ENCODE measurements around the gene CES5A. TPM values are rescaled to one million over a fixed set of nuclear protein-coding genes. Genes with fewer than 3 reads are reported as not detected.

CES5A gene
- total and polyA plus RNA-seq, 10 of the 15 experiments (the other 5 are each of a cell fraction or from before 2014, with no cell fraction given): 0.19 TPM; not detected in 9

- H3K4me3 ChIP-seq: no peak overlapping the region
- WGBS (ENCODE audit: insufficient coverage, insufficient replicate concordance, low lambda C conversion rate, missing lambda C conversion rate): 6% methylated on average over 1 of the region's 1 CpG
- no peak overlapping the region for H3K4me2 ChIP-seq (ENCODE audit: control insufficient read depth, insufficient read depth)
- ATAC-seq (no peak), FAIRE-seq (no peak), DNase-seq (ENCODE audit: low read depth, low spot score) (no peak)
- no peak overlapping the region for H3K9ac ChIP-seq (ENCODE audit: control insufficient read depth, insufficient read depth, low read length)
- RAD21 ChIA-PET (ENCODE audit: unreplicated experiment): no interaction called here
- H3K36me3 ChIP-seq (ENCODE audit: control insufficient read depth in 2 of 2, insufficient read depth in 2 of 2, low read length in 1 of 2): no peaks in the 10 kb centered on the region
- intact Hi-C loops (cut with micrococcal nuclease; ENCODE audit: unreplicated experiment) (no loop called here), in situ Hi-C loops (cut with MboI) (no loop called here)
- CTCF ChIA-PET: no interaction called here
- no peak overlapping the region for H3K27ac ChIP-seq (ENCODE audit: control insufficient read depth, insufficient read depth)
- H3K4me1 ChIP-seq (ENCODE audit: control insufficient read depth, insufficient read depth, low read length): no peaks in the 10 kb centered on the region; the same call in 1 of the 2 replicates
- no peaks in the 10 kb centered on the region for H3K27me3 ChIP-seq (replicated peaks in 1 of 2; ENCODE audit: control insufficient read depth in 2 of 2, insufficient read depth in 2 of 2, low read length in 1 of 2)
- no peaks in the 10 kb centered on the region for H4K20me1 ChIP-seq (ENCODE audit: control insufficient read depth, insufficient read depth)
- no peaks in the 10 kb centered on the region; the same call in 2 of the 3 replicates for H3K9me3 ChIP-seq (replicated peaks; ENCODE audit: control insufficient read depth, insufficient read depth, low read length)
- POLR2A ChIA-PET: no interaction called here
- SMC1A ChIA-PET (ENCODE audit: uncharacterized antibody, unreplicated experiment): no interaction called here
- no peak overlapping the region for H2AFZ ChIP-seq (ENCODE audit: control insufficient read depth, low read depth, low read length)
- H3K79me2 ChIP-seq (ENCODE audit: control insufficient read depth, insufficient read depth, low read length): no peaks in the 10 kb centered on the region
- no TSS peak for BruUV-seq (replicated peaks)
- TF ChIP-seq EZH2 (IDR thresholded peaks at IDR 0.05; ENCODE audit: borderline replicate concordance, control insufficient read depth, low read depth, low read length) (no peak), SIN3A (IDR thresholded peaks at IDR 0.05; ENCODE audit: low read depth, low read length) (no peak), YBX1 (IDR thresholded peaks at IDR 0.05) (no peak), MXI1 (IDR thresholded peaks at IDR 0.05; ENCODE audit: low read depth, low read length) (no peak), JUND (IDR thresholded peaks at IDR 0.05; ENCODE audit: low read depth, low read length) (no peak), REST (IDR thresholded peaks at IDR 0.05; ENCODE audit: low read depth, low read length) (no peak), BMI1 (IDR thresholded peaks at IDR 0.05; ENCODE audit: borderline replicate concordance) (no peak), SP1 (IDR thresholded peaks at IDR 0.05; ENCODE audit: low read depth, low read length) (no peak), SKIL (IDR thresholded peaks at IDR 0.05; ENCODE audit: low read depth, poor library complexity, severe bottlenecking) (no peak), POLR2A (IDR thresholded peaks at IDR 0.05; ENCODE audit: low read depth, low read length) (no peak), SRF (IDR thresholded peaks at IDR 0.05; ENCODE audit: low read depth in 2 of 2, low read length in 2 of 2) (no peak), CHD1 (IDR thresholded peaks at IDR 0.05; ENCODE audit: low read depth, low read length) (no peak)
- TF ChIP-seq, protein P1, sequence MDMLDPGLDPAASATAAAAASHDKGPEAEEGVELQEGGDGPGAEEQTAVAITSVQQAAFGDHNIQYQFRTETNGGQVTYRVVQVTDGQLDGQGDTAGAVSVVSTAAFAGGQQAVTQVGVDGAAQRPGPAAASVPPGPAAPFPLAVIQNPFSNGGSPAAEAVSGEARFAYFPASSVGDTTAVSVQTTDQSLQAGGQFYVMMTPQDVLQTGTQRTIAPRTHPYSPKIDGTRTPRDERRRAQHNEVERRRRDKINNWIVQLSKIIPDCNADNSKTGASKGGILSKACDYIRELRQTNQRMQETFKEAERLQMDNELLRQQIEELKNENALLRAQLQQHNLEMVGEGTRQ (IDR thresholded peaks at IDR 0.05; ENCODE audit: borderline replicate concordance, low read depth, low read length): no peak
- TF ChIP-seq, protein P2, sequence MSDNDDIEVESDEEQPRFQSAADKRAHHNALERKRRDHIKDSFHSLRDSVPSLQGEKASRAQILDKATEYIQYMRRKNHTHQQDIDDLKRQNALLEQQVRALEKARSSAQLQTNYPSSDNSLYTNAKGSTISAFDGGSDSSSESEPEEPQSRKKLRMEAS (IDR thresholded peaks at IDR 0.05; ENCODE audit: low read depth, low read length): no peak
- TF ChIP-seq, protein P3, sequence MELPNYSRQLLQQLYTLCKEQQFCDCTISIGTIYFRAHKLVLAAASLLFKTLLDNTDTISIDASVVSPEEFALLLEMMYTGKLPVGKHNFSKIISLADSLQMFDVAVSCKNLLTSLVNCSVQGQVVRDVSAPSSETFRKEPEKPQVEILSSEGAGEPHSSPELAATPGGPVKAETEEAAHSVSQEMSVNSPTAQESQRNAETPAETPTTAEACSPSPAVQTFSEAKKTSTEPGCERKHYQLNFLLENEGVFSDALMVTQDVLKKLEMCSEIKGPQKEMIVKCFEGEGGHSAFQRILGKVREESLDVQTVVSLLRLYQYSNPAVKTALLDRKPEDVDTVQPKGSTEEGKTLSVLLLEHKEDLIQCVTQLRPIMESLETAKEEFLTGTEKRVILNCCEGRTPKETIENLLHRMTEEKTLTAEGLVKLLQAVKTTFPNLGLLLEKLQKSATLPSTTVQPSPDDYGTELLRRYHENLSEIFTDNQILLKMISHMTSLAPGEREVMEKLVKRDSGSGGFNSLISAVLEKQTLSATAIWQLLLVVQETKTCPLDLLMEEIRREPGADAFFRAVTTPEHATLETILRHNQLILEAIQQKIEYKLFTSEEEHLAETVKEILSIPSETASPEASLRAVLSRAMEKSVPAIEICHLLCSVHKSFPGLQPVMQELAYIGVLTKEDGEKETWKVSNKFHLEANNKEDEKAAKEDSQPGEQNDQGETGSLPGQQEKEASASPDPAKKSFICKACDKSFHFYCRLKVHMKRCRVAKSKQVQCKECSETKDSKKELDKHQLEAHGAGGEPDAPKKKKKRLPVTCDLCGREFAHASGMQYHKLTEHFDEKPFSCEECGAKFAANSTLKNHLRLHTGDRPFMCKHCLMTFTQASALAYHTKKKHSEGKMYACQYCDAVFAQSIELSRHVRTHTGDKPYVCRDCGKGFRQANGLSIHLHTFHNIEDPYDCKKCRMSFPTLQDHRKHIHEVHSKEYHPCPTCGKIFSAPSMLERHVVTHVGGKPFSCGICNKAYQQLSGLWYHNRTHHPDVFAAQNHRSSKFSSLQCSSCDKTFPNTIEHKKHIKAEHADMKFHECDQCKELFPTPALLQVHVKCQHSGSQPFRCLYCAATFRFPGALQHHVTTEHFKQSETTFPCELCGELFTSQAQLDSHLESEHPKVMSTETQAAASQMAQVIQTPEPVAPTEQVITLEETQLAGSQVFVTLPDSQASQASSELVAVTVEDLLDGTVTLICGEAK (IDR thresholded peaks at IDR 0.05; ENCODE audit: borderline replicate concordance): no peak
Observed at GRCh38 chr16:55898592-55898991, 23.4 kb upstream of the CES5A start.
